SJCRH30 (cell line): ENCODE data around the gene COL16A1. TPM values are rescaled to one million over a fixed set of nuclear protein-coding genes. Genes with fewer than 3 reads are reported as not detected.

Source experiments
- total RNA-seq: library from RNA; depleted of rRNA; stranded (reverse); fragments of >200 nt; shearing (Covaris generic); gene quantifications from 2 replicates; pipeline ENCODE4 v1.2.3, GENCODE V29; 2014; rRNA removed

Gene COL16A1
- total RNA-seq, 1 experiment from 2014 or later = 2.7 TPM

Other genes starting within 250 kb of the COL16A1 start
- 0.56 and 1.2 TPM in 2 replicates for gene TINAGL1, start 127.5 kb downstream of the COL16A1 start, total RNA-seq
- not detected in 2 replicates for gene HCRTR1, start 86.3 kb downstream of the COL16A1 start, total RNA-seq
- gene PEF1, start 59.1 kb downstream of the COL16A1 start, total RNA-seq = 64.8 and 72.3 TPM in 2 replicates
- 0.73 and 1.1 TPM in 2 replicates for gene ADGRB2, start 60.3 kb upstream of the COL16A1 start, total RNA-seq
- 0.05 and 0.16 TPM in 2 replicates for gene SPOCD1, start 112.0 kb upstream of the COL16A1 start, total RNA-seq
- 311 and 314 TPM in 2 replicates for gene PTP4A2, start 234.4 kb upstream of the COL16A1 start, total RNA-seq